HG03064 (cell line): ENCODE measurements around the gene CATSPER3.

Source experiments
- ATAC-seq: cut with Tn5 transposase; IDR thresholded peaks from one replicate; pipeline ENCODE4 v1.9.1; 2021; ENCODE audit warnings: low read depth; ENCODE audit not compliant: unreplicated experiment

The CATSPER3 gene

DNA sequence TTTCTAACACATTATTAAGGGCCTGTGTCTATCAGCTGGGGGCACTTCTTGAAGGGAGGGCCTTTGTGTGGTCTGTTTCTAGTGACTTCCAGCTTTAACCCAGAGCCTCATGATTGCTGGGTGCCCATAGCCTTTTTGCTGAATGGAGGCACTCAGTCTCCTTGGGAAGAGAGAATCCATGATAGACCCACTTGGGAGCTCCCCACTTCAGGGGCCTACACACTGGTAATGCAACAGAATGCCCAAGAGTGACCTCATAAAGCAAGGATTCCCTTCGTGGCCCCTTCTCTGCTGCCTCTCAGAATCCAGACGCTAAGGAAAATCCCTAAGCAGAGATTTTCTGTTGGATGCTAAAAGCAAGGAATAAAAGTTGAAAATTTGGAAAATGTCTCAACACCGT lies at the start of gene CATSPER3:
TSS of gene CATSPER3 (plus strand) at position 301 of the 400 bp plus-strand sequence. CDS start at position 386, 85 bp downstream.
- no peak for ATAC-seq

DNA sequence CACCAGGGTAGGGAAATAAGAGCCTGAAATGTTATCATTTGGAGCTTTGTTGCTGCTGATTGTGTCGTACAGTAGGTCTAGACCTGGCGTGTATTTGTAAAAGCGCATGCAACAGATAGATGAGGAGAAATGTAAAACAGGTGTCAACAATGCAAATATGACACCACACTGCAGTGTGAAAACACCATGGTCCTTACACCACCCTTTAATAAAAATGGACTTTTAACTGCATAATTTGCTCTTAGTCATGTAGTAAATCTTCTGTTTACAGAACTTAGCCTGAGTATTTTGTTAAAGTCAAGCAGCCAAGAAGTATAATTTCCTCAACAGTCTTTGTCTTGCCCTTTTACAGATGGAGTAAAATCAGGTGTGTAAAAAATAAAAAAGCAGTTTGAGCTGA lies 48.8 kb upstream of the CATSPER3 start:
- no peak for ATAC-seq

DNA sequence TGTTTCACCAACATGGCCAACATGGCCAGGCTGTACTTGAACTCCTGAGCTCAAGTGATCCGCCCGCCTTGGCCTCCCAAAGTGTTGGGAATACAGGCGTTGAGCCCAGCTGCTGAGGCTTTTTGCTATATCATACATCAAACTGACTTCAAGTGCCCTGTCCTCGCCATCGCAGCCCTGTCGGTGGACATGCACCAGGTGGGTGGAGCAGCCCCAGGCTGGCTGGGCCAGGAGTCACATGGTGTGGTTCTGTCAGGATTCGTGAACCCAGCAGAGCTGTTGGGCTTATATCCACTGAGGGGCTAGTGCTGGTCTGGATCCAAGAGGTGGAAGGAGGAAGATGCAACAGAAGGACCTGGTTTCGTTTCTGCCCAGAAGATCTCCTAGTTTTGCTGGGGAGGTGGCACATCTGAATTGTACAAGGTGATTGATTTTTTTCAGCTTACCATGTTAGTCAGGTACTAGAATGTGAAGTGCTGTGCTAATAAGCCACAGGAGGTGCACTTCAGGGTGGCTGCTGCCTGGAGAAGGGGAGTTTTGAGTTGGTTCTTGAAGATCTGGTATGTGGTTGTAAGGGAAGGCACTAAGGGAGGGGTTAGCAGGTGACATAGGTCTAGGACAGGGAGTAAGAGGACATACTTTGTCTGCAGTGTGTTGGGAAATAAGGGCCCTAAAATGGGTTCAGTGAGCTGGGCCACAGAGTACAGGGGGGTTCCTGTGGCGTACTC lies 46.7 kb upstream of the CATSPER3 start:
- ATAC-seq: no peak

DNA sequence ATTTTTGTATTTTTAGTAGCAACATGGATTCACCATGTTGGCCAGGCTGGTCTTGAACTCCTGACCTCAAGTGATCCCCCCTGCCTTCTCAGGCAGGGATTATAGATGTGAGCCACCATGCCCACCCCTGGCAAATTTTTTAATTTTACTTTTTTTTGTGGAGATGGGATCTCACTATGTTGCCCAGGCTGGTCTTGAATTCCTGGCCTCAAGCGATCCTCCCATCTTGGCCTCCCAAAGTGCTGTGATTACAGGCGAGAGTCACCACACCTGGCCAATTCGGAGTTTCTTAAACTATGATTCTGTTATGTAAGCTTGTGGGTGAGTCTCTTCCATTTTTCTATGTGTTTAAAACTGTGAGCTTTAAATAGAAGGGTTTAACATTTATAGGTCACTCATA lies 35.2 kb upstream of the CATSPER3 start:
- no peak for ATAC-seq

DNA sequence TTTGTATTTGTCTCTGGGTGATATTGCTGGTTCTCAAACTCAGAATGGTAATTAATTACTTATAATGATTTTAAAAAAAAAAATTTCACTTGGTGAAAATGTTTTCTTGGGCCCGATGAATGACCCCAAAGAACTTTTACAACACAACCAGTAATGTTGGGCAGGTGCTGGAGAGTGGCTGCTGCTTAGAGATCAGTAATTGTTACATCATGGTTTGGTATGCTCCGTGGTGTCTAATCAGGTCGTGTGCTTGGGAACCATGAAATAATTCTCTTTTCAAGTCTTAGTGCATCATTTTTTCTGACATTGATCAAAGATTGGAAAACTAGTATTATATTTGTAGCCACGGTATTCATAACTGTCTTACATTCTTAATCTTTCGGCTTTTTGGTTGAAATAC lies 33.5 kb upstream of the CATSPER3 start:
- ATAC-seq: no peak

DNA sequence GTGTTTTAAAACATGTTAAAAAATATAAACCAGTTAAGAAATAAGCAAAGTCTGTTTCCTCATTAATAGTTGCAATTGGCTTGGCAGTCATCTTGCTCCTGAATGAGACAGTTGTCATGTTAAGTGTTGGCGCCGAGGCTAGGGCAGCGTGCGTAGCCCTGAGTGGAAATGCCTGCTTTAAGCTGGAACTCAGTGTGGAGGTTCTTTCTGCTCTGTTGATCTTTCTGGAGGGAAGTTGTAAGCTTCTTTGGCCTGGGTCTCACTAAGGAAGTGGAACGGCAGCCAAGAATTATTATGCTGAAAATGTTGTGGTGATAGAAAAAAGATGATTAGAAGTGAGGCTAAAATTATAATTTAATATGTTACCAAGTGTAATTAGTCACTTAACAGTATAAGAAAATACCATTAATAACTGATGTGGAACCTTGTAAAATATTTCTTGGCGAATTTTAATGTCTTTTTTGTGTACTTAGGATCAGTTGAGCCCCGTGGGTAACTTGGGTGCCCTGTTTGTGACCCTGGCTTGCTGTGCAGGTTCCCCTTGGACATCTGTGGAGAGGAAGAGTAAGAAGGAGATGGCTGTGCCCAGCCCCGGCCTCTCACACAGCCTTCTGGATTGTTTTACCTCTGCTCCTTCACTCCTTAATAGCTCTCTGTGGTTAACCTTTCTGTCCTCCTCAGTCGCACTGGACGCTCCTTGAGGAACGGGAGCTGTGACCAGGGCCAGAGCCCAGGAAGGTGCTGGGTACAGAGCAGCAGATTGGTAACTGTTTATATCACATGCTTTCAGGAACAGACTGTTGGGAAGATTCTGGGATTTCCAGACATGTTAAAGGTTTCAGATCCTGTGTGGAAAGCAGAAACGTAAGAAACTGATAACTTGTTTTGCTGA lies 31.8 kb upstream of the CATSPER3 start:
- ATAC-seq: no peak

DNA sequence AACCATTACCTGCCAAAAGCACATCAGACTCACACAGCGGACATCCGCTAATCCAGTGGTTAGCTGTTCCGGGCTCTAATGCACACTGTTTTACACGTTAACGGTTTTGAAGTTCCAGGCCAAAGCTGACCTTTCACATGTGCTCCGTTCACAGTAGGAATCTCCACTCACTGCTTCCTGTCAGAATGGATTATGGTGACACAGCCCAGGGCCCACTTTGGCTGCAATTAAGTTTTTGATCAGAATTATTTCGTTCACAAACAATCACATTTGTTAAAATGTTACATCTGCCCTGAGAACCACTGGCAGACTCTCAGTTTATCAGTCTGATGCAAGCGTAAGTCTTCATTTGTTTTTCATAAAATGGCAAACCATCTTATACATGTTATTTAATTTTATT lies 30.2 kb upstream of the CATSPER3 start:
- no peak for ATAC-seq

DNA sequence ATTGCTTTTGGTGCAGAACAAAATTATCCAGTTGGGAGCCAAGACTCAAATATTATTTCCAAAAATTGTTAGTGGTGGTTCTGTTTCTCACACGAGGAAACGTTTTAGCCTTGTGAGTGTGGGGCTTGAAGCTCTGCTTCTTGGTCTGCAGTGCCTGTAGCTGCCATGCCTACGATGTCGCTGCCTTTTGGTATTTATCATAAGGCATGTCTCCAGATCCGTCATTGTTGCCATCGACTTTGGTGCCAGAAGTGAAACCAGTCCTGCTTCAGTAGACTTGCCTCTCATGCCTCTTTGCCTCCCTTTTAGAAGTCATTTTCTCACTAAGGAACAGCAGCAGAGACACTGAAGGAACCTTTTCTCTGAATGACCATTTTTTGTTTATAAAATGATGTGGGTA lies 29.7 kb upstream of the CATSPER3 start:
- no peak for ATAC-seq

DNA sequence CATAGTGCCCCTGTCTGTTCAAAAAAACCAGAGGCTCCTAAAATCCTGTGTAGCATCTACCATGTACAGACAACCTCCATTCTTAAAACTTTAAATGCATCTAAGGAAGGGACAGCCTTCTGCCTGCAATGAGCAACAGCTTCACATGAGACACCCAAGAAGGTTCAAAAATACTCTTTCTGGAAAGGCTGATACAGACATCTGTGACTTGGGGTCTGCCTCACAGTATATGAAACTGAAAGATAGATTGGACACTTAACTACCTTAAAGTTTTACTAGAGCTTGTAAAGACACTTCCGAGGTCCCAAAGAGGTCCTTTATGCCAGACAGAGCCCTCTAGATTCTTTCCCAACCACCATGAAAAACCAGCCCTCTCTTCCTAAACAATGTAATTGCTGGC lies 28.2 kb upstream of the CATSPER3 start:
- ATAC-seq: no peak

DNA sequence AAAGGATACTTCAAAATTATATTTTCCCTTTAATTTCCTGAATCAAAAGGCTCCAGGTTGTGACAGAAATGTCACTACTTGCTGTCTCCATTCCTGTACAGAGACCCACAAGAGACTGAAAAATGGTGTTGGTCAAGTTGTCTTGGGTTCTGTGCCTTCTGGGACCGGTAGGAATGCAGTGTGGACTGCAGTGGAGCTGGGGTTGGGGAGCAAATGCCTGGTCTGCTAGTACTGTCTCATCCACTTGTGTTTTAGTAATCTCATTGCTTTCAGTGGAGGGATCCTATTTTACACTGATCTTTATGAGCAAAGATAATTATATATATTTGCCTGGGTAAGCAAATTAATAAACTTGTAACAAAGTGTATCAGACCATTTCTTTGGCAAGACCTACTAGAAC lies 24.2 kb upstream of the CATSPER3 start:
- ATAC-seq: no peak

DNA sequence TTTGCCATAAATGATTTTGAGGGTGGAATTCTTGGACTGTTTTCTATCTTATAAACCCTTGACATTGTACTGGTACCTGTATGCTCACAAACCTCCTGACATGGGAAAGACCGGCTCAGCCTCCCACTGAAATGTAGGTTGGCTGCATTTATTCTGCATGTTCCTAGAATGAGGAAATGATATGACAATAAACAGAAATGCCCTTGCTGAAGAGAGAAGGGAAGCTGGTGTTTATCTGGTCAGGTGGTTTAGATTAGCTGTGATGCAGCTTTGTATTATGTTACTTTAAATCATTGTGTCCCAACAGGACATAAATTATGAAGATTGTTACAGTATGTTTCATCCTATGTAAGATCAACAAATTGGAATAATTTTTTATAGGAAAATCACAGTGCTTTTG lies 23.1 kb upstream of the CATSPER3 start:
- ATAC-seq: no peak

DNA sequence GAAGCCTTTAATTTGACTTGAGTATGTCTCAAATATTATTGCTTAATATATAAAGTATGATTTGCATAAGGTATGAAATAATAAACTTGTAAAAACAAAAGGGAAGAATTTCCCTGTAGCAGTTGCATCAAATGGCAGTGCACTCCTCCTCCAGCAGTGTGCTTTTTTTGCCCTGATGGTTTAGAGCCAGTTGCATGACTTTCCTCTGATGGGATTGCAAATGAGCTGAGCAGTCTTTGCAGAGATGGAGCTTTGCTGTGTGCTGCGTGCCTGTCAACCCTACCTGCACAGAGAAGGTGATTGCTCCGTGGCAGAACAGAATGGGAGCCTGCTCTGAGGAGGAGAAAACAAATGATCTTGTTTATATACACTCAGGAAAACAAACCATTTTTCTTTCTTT lies 22.7 kb upstream of the CATSPER3 start:
- ATAC-seq: no peak

DNA sequence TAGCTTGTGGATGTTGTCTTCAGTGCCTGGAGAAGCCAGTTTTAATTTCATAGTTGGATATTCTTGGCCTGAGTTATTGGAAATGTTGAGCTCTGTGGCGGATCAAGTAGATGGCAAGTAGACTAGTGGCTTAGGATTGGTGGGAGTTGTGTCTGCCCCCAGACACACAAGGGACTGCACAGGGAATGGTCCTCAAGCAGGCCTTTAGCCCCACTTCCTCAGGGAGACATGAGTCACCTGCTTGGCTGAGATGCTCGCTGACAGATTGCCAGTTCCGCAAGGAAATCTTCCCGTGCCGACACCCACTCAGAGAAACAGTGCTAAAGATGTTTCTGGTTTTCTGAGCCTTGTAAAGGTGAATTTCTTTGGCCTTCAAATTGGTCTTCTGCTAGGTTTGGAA lies 18.8 kb upstream of the CATSPER3 start:
- ATAC-seq: no peak

DNA sequence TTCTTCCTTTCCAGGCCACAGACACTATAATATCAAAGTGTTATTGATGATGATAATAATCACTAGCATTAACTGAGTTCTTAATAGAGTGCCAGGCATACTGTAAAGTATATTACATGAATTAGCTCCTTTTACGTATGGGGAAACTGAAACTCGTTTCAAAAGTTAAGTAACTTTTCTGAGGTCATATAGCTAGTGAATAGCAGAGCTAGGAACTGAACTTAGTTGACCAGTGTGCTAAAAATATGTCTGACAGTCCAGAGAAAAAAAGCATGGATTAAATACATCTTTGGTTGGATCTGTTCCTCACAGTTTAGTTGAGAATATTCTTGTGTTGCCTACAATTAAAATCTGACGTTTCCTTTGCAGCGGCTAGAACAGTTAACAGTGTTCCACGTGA lies 18.4 kb upstream of the CATSPER3 start:
- no peak for ATAC-seq

DNA sequence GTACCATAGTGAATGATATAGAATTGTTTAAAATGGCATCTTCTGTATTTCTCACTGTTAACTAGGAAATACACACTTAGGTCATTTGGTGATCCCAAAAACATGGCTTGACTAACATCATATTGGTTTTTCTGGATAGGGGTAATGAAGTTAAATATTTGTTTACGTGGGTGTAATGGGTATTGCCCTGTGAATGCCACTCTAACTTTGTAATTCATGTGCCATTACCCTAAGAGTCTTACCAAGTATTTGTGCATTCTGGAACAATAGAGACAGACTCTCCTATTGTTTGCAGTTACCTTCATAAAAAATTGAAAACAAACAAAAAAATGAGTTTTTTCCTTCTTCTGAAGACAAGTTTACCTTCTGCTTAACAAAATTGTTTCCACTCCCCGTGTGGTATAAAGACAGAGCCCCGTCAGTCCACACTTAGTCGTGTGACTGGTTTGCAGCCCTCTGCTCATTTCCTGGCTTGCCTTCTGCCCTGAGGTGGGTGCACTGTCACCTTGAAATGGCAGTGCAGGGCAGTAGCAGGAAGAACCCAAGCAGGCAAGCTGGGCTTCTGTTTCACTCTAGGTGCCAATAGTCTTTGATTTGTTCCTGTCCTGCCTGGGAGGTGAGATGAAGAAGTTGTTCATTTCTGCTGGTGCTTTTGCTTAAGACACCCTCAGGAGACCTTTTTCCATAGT lies 9.6 kb upstream of the CATSPER3 start:
- ATAC-seq: no peak

DNA sequence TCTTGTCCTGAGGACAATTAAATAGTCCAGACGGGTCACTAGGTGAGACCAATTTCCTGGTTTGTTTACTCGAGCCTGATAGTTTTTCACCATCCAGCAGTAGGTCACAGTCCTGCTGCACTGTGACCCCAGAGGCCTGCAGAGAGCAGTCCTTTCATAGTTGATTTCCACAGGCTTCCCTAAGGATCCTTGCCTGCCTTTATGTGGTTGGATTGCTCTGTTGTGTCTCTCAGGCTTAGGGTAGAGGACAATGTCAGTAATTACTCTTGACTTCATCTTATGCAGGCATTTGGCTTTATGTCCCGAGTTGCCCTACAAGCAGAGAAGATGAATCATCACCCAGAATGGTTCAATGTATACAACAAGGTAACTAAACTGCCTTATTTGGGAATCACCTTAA lies 9.0 kb upstream of the CATSPER3 start:
- ATAC-seq: no peak

DNA sequence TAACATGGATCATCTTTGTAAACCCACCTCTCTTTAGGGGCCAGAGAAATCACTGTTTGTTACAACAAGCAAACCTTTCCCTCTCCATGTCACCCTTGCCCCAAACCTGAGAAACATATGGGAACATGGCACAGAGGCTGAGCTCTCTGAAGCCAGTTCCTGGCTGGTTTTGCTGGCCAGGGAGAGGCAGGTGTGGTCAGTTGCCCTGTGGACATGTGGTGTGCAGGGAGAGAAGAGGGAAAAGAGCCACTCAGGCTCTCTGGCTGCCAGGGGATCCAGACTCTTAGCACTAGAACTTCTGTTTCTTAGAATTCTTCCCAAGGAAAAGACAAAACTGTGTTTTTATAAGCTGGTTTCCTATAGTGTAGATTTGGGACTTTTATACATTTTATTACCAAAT lies 4.6 kb upstream of the CATSPER3 start:
- no peak for ATAC-seq

DNA sequence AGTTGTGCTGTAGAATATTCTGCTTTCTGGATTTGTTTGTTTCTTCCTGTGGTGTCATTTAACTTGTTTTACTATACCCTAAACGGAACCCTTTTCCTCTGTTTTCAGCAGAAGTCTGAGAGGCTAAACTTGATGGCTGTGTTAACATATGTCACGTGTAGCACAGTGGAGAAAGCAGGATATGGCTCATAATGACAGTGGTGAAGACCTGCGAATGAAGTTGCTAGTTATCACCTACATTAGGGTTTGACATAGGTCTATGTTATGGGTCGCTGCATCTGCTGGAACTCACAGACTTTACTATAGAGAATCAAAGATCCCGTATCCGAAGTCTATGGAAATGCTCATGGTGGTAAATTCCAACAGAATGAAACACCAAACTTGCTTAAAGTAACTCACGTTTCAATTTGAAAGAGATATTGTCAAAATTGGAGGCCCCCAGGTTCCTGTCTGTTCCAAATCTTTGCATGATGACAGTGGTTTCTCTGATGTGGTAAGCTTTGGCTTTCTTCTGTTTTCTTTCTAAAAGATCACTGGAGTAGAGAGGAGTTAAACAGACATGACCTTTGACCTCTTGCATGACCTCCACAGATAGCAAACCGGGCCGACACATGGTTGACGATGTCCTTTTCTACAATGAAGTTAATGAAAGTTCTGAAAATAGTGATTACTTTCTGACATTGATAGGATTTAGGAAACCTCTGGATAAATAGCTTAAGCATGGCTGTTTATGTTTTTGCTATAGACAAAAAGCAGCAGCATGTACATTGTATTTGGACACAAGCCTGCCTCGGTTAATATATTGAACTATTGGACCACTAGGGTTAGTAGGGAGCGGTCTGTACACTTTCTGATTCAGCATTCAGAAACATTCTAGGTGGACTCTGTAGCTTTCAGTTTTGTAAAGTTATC lies 3.1 kb upstream of the CATSPER3 start:
- ATAC-seq: no peak

DNA sequence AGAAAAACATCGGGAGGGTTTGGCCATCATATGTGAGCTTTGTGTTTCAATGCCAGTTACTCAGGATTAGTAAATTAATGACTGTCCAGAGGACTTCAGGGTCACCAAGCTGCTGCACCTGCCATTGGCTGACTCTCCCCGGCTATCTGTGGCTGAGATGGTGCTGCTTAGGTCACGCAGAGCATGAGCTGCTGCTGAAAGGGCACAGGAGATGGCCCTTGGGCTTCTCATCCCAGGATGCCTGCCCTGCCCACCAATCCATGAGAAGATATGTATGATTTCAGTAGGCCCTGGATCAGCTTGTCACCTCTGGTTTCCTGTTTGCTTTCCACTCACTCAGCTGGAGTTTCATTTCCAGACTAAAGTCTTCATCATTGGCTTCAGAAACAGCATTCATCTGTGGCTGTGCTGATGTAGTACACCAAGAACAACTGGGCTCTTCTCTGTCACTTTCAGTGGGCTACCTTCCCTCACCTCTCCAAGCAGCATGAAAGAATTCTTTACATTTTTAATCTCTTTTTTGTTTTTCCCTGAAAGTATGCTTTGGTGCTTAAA lies 2.4 kb upstream of the CATSPER3 start:
- no peak for ATAC-seq

DNA sequence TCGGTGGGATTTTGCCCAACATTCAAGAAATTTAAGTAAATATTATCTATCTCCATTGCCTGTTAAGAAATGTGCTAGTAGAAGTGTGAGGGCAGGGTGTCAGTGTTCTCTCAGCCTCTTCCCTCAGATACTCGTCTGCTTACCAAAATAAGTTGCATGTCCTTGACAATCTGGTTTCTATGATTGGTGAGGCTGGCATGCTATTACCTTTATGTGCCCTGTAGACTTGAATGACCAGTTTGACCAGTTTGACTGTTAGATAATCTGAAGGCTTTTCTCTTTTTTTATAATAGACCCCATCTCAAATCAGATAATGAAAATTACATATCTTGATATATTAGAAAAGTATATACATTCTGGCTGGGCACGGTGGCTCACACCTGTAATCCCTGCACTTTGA lies 348 bp downstream of the CATSPER3 start:
- ATAC-seq: no peak
